Effector memory CD8-positive, alpha-beta T cell (primary cell): ENCODE results near the gene HOOK2.
"Not testable (repeated sequence)": the region's sequence is repeated elsewhere in the genome, so short reads cannot be mapped to it uniquely, and the experiment has no call there.

Source experiments
- ATAC-seq: fragments of 150-1000 bp; cut with Tn5 transposase; replicated peaks from 2 replicates; pipeline ENCODE4 v1.10.0; 2021; ENCODE audit warnings: mild to moderate bottlenecking, moderate library complexity
- DNase-seq, 3 experiments: peaks; one replicate each; pipeline ENCODE4 v3.0.0; 2021
- H3K27ac Mint-ChIP-seq, 2 donors: one replicate each; pipeline ENCODE4 v1.8.0; 2022; ENCODE audit warnings: mild to moderate bottlenecking in 2 of 2, mixed read lengths in 2 of 2, moderate library complexity in 2 of 2
- H3K27me3 Mint-ChIP-seq, 2 donors: one replicate each; pipeline ENCODE4 v1.8.0; 2022; ENCODE audit warnings: mixed read lengths in 2 of 2
- H3K36me3 Mint-ChIP-seq: one replicate; pipeline ENCODE4 v1.8.0; 2022; ENCODE audit warnings: mild to moderate bottlenecking, moderate library complexity, mixed read lengths; ENCODE audit not compliant: insufficient read depth
- H3K4me1 Mint-ChIP-seq, 2 donors: one replicate each; pipeline ENCODE4 v1.8.0; 2022; ENCODE audit warnings: low read depth in 2 of 2, mixed read lengths in 2 of 2
- H3K4me3 Mint-ChIP-seq, 2 donors: one replicate each; pipeline ENCODE4 v1.8.0; 2022; ENCODE audit warnings: mild to moderate bottlenecking in 2 of 2, mixed read lengths in 2 of 2, moderate library complexity in 2 of 2
- H3K9me3 Mint-ChIP-seq, 2 donors: one replicate each; pipeline ENCODE4 v1.8.0; 2022; ENCODE audit warnings: mixed read lengths in 2 of 2

The HOOK2 gene

GRCh38 chr19:12749938-12750521 lies 25.3 kb downstream of the HOOK2 start:
- H3K27ac Mint-ChIP-seq = no peak overlapping the region
- DNase-seq (no peak), ATAC-seq (peak; percentile 14)
- H3K4me1 Mint-ChIP-seq = peaks cover 3 to 5% of the 10 kb centered on the region in 2 donors
- H3K27me3 Mint-ChIP-seq = peaks cover 28 to 52% of the 10 kb centered on the region in 2 donors
- H3K9me3 Mint-ChIP-seq = no peaks in the 10 kb centered on the region
- H3K4me3 Mint-ChIP-seq = peak overlapping the region; percentile 21 to 34
- peaks cover 12% of the 10 kb centered on the region for H3K36me3 Mint-ChIP-seq

GRCh38 chr19:12748489-12748888 lies 26.9 kb downstream of the HOOK2 start:
- H3K4me1 Mint-ChIP-seq = peaks cover 3 to 5% of the 10 kb centered on the region in 2 donors
- no peak for ATAC-seq
- no peak overlapping the region for H3K27ac Mint-ChIP-seq
- peaks cover 25 to 39% of the 10 kb centered on the region in 2 donors for H3K27me3 Mint-ChIP-seq
- no peaks in the 10 kb centered on the region for H3K9me3 Mint-ChIP-seq
- no peak overlapping the region for H3K4me3 Mint-ChIP-seq
- DNase-seq = no peak
- H3K36me3 Mint-ChIP-seq = peaks cover 26% of the 10 kb centered on the region

GRCh38 chr19:12745166-12745897 lies 30.0 kb downstream of the HOOK2 start:
- H3K9me3 Mint-ChIP-seq = no peaks in the 10 kb centered on the region

GRCh38 chr19:12737835-12738351 lies 37.5 kb downstream of the HOOK2 start:
- peak overlapping the region; percentile 98 to 100 for H3K4me3 Mint-ChIP-seq
- H3K36me3 Mint-ChIP-seq = peaks cover 53% of the 10 kb centered on the region
- no peaks in the 10 kb centered on the region for H3K27me3 Mint-ChIP-seq
- H3K27ac Mint-ChIP-seq = peak overlapping the region; percentile 98 to 99
- no peak for ATAC-seq
- no peak for DNase-seq
- H3K4me1 Mint-ChIP-seq = peaks cover 30 to 32% of the 10 kb centered on the region in 2 donors
- H3K9me3 Mint-ChIP-seq = no peaks in the 10 kb centered on the region

More at GRCh38 chr19:12745166-12745897, 30.0 kb downstream of the HOOK2 start:
- Mint-ChIP-seq H3K36me3 (peaks cover 40% of the 10 kb centered on the region), H3K4me3 (no peak overlapping the region), H3K27me3 (peaks cover 7 to 9% of the 10 kb centered on the region in 2 donors), H3K27ac (no peak overlapping the region), H3K4me1 (peaks cover 3 to 5% of the 10 kb centered on the region in 2 donors)
- ATAC-seq (no peak), DNase-seq (no peak)

- DNase-seq = peak; percentile 67 to 74 (median 71)
- H3K4me1 Mint-ChIP-seq = peaks cover 37 to 39% of the 10 kb centered on the region in 2 donors
- no peaks in the 10 kb centered on the region for H3K27me3 Mint-ChIP-seq
- ATAC-seq = peak; percentile 79
- H3K36me3 Mint-ChIP-seq = peaks cover 60% of the 10 kb centered on the region
- peak within 1 kb of the TSS; percentile 98 to 99 for H3K27ac Mint-ChIP-seq
- H3K4me3 Mint-ChIP-seq = peak within 1 kb of the TSS; percentile 98 to 100
- no peaks in the 10 kb centered on the region for H3K9me3 Mint-ChIP-seq
Measured at GRCh38 chr19:12736995-12737834, 38.1 kb downstream of the HOOK2 start, which contains the start of gene GET3. Gene GET3 (plus strand): TSS chr19:12737497. CDS start chr19:12737506, 9 bp downstream.

GRCh38 chr19:12733369-12734214 lies 41.8 kb downstream of the HOOK2 start:
- no peaks in the 10 kb centered on the region for H3K9me3 Mint-ChIP-seq
- H3K4me3 Mint-ChIP-seq = peak overlapping the region; percentile 95 to 96
- no peaks in the 10 kb centered on the region for H3K27me3 Mint-ChIP-seq
- peaks cover 45 to 46% of the 10 kb centered on the region in 2 donors for H3K4me1 Mint-ChIP-seq
- ATAC-seq (no peak), DNase-seq (peak in 1 of 3 experiments; percentile 25)
- peaks cover 70% of the 10 kb centered on the region for H3K36me3 Mint-ChIP-seq
- H3K27ac Mint-ChIP-seq = peak overlapping the region; percentile 97 to 99

GRCh38 chr19:12731337-12731736 lies 44.0 kb downstream of the HOOK2 start:
- no peak overlapping the region for H3K4me3 Mint-ChIP-seq
- no peak overlapping the region for H3K27ac Mint-ChIP-seq
- peaks cover 64% of the 10 kb centered on the region for H3K36me3 Mint-ChIP-seq
- peaks cover 26 to 30% of the 10 kb centered on the region in 2 donors for H3K4me1 Mint-ChIP-seq
- no peaks in the 10 kb centered on the region for H3K27me3 Mint-ChIP-seq
- no peak for ATAC-seq
- no peaks in the 10 kb centered on the region for H3K9me3 Mint-ChIP-seq
- no peak for DNase-seq

GRCh38 chr19:12730064-12730463 lies 45.3 kb downstream of the HOOK2 start:
- ATAC-seq = no peak
- no peaks in the 10 kb centered on the region for H3K27me3 Mint-ChIP-seq

GRCh38 chr19:12727745-12728433 lies 47.5 kb downstream of the HOOK2 start:
- no peaks in the 10 kb centered on the region for H3K27me3 Mint-ChIP-seq
- no peak overlapping the region for H3K27ac Mint-ChIP-seq
- H3K4me3 Mint-ChIP-seq = no peak overlapping the region
- no peak for ATAC-seq
- no peaks in the 10 kb centered on the region for H3K9me3 Mint-ChIP-seq
- H3K36me3 Mint-ChIP-seq = peaks cover 50% of the 10 kb centered on the region
- no peak for DNase-seq
- peaks cover 31 to 33% of the 10 kb centered on the region in 2 donors for H3K4me1 Mint-ChIP-seq

More at GRCh38 chr19:12730064-12730463, 45.3 kb downstream of the HOOK2 start:
- peaks cover 64% of the 10 kb centered on the region for H3K36me3 Mint-ChIP-seq
- no peak for DNase-seq
- H3K4me1 Mint-ChIP-seq = peaks cover 26 to 30% of the 10 kb centered on the region in 2 donors
- H3K27ac Mint-ChIP-seq = peak overlapping the region in 1 of 2 donors; percentile 26
- no peaks in the 10 kb centered on the region for H3K9me3 Mint-ChIP-seq
- no peak overlapping the region for H3K4me3 Mint-ChIP-seq

GRCh38 chr19:12726988-12727316 lies 48.4 kb downstream of the HOOK2 start:
- peaks cover 50% of the 10 kb centered on the region for H3K36me3 Mint-ChIP-seq
- ATAC-seq (no peak), DNase-seq (no peak)
- H3K27me3 Mint-ChIP-seq = no peaks in the 10 kb centered on the region
- no peaks in the 10 kb centered on the region for H3K9me3 Mint-ChIP-seq
- no peak overlapping the region for H3K4me3 Mint-ChIP-seq
- no peak overlapping the region for H3K27ac Mint-ChIP-seq
- peaks cover 28 to 30% of the 10 kb centered on the region in 2 donors for H3K4me1 Mint-ChIP-seq

GRCh38 chr19:12725612-12726011 lies 49.7 kb downstream of the HOOK2 start:
- DNase-seq, ATAC-seq, H3K9me3 Mint-ChIP-seq, H3K27me3 Mint-ChIP-seq: not testable (repeated sequence)
- Mint-ChIP-seq H3K27ac (peak overlapping the region in 1 of 2 donors; percentile 32), H3K4me3 (peak overlapping the region; percentile 43 to 96), H3K4me1 (peaks cover 36 to 40% of the 10 kb centered on the region in 2 donors), H3K36me3 (peaks cover 54% of the 10 kb centered on the region)
